ENCODE measurements around the gene PCDHGC4.
A peak's percentile ranks its signal among the peaks of the same experiment; 100 is the strongest.

DNA sequence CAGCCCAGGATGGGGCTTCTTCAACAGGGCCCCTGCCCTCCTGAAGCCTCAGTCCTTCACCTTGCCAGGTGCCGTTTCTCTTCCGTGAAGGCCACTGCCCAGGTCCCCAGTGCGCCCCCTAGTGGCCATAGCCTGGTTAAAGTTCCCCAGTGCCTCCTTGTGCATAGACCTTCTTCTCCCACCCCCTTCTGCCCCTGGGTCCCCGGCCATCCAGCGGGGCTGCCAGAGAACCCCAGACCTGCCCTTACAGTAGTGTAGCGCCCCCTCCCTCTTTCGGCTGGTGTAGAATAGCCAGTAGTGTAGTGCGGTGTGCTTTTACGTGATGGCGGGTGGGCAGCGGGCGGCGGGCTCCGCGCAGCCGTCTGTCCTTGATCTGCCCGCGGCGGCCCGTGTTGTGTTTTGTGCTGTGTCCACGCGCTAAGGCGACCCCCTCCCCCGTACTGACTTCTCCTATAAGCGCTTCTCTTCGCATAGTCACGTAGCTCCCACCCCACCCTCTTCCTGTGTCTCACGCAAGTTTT lies 27.6 kb downstream of the PCDHGC4 start:
- TF ChIP-seq, protein P1, sequence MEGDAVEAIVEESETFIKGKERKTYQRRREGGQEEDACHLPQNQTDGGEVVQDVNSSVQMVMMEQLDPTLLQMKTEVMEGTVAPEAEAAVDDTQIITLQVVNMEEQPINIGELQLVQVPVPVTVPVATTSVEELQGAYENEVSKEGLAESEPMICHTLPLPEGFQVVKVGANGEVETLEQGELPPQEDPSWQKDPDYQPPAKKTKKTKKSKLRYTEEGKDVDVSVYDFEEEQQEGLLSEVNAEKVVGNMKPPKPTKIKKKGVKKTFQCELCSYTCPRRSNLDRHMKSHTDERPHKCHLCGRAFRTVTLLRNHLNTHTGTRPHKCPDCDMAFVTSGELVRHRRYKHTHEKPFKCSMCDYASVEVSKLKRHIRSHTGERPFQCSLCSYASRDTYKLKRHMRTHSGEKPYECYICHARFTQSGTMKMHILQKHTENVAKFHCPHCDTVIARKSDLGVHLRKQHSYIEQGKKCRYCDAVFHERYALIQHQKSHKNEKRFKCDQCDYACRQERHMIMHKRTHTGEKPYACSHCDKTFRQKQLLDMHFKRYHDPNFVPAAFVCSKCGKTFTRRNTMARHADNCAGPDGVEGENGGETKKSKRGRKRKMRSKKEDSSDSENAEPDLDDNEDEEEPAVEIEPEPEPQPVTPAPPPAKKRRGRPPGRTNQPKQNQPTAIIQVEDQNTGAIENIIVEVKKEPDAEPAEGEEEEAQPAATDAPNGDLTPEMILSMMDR (IDR thresholded peaks at IDR 0.05; ENCODE audit: low read depth, low read length) = peak; percentile 72
- no peak for TF ChIP-seq EZH2phosphoT487 (IDR thresholded peaks at IDR 0.05; ENCODE audit: low read depth)

Measured in OCI-LY3 (cell line).